Measurements from ENCODE around the gene SARDH.

The SARDH gene

GRCh38 chr9:133732639-133733408 is 5.3 kb downstream of the SARDH start:
- DNase-seq, result no peak

- peak; percentile 4 for DNase-seq
These were observed 6.1 kb downstream of the SARDH start for GRCh38 chr9:133731876-133732638.

- no peak for DNase-seq
These were observed 7.0 kb downstream of the SARDH start for GRCh38 chr9:133730994-133731715.

GRCh38 chr9:133729617-133730281 is 8.4 kb downstream of the SARDH start:
- no peak for DNase-seq

GRCh38 chr9:133728856-133729616 is 9.1 kb downstream of the SARDH start:
- DNase-seq, result no peak

GRCh38 chr9:133727876-133728441 is 10.2 kb downstream of the SARDH start:
- no peak for DNase-seq

- DNase-seq, result no peak
These were observed 10.8 kb downstream of the SARDH start for GRCh38 chr9:133727277-133727875.

- peak; percentile 18 for DNase-seq
These were observed 11.5 kb downstream of the SARDH start for GRCh38 chr9:133726401-133727276.

- DNase-seq, result no peak
These were observed 12.3 kb downstream of the SARDH start for GRCh38 chr9:133725886-133726285.

- DNase-seq, result no peak
These were observed 19.4 kb downstream of the SARDH start for GRCh38 chr9:133718563-133719315.

GRCh38 chr9:133717113-133718031 is 20.8 kb downstream of the SARDH start:
- DNase-seq, result no peak

- no peak for DNase-seq
These were observed 21.5 kb downstream of the SARDH start for GRCh38 chr9:133716564-133717112.

GRCh38 chr9:133715866-133716563 is 22.1 kb downstream of the SARDH start:
- DNase-seq, result no peak

GRCh38 chr9:133715295-133715865 is 22.8 kb downstream of the SARDH start:
- DNase-seq, result no peak

- no peak for DNase-seq
These were observed 23.4 kb downstream of the SARDH start for GRCh38 chr9:133714606-133715294.

- DNase-seq, result no peak
These were observed 24.1 kb downstream of the SARDH start for GRCh38 chr9:133713960-133714495.

Data from HCEC 1CT (cell line).